NCI-H524 (cell line): Measurements from ENCODE around the gene ADARB1.
"Not testable (repeated sequence)": the region's sequence is repeated elsewhere in the genome, so short reads cannot be mapped to it uniquely, and the experiment has no call there.

Experiments used
- DNase-seq, 2 experiments: peaks; one replicate each; lab custom pipeline; 2025; lab: John Stamatoyannopoulos, UW

ADARB1 gene

GRCh38 chr21:45114475-45114874 lies 40.1 kb downstream of the ADARB1 start:
- DNase-seq = no peak

GRCh38 chr21:45115141-45115540 lies 40.8 kb downstream of the ADARB1 start:
- no peak for DNase-seq

- DNase-seq = no peak
Measured at GRCh38 chr21:45116066-45116465, 41.7 kb downstream of the ADARB1 start.

- no peak for DNase-seq
Measured at GRCh38 chr21:45117314-45117713, 42.9 kb downstream of the ADARB1 start.

- DNase-seq = no peak
Measured at GRCh38 chr21:45118099-45118498, 43.7 kb downstream of the ADARB1 start.

GRCh38 chr21:45119812-45120211 lies 45.4 kb downstream of the ADARB1 start:
- no peak for DNase-seq

- no peak for DNase-seq
Measured at GRCh38 chr21:45120975-45121374, 46.6 kb downstream of the ADARB1 start.

- no peak for DNase-seq
Measured at GRCh38 chr21:45122030-45122429, 47.6 kb downstream of the ADARB1 start.

- DNase-seq = peak in 1 of 2 experiments; percentile 54
Measured at GRCh38 chr21:45122432-45123132, 48.2 kb downstream of the ADARB1 start.

- peak; percentile 30 to 73 for DNase-seq
Measured at GRCh38 chr21:45123440-45123839, 49.1 kb downstream of the ADARB1 start.

GRCh38 chr21:45124596-45124995 lies 50.2 kb downstream of the ADARB1 start:
- DNase-seq = no peak

- peak in 1 of 2 experiments; percentile 39 for DNase-seq
Measured at GRCh38 chr21:45125357-45125756, 51.0 kb downstream of the ADARB1 start.

- peak; percentile 99 to 100 for DNase-seq
Measured at GRCh38 chr21:45126204-45126626, 51.8 kb downstream of the ADARB1 start.

GRCh38 chr21:45126983-45127382 lies 52.6 kb downstream of the ADARB1 start:
- no peak for DNase-seq

- no peak for DNase-seq
Measured at GRCh38 chr21:45127937-45128336, 53.6 kb downstream of the ADARB1 start.

- DNase-seq = peak; percentile 59 to 90
Measured at GRCh38 chr21:45128613-45129188, 54.3 kb downstream of the ADARB1 start.

- DNase-seq = no peak
Measured at GRCh38 chr21:45129189-45129923, 55.0 kb downstream of the ADARB1 start.

GRCh38 chr21:45130324-45130774 lies 56.0 kb downstream of the ADARB1 start:
- no peak for DNase-seq

GRCh38 chr21:45131537-45131999 lies 57.2 kb downstream of the ADARB1 start:
- DNase-seq = no peak

GRCh38 chr21:45132841-45133573 lies 58.6 kb downstream of the ADARB1 start:
- no peak for DNase-seq

- not testable (repeated sequence) for DNase-seq
Measured at GRCh38 chr21:45133574-45134278, 59.3 kb downstream of the ADARB1 start.
